OCI-LY1 (cell line): ENCODE results near the gene GRHL1.

Experiments
- CTCF ChIP-seq: fragments of 200-600 bp; sonication (generic), shearing (Covaris generic); IDR thresholded peaks from 2 replicates; pipeline ENCODE4 v1.5.1; 2017; ENCODE audit warnings: mild to moderate bottlenecking, antibody characterized with exemption, low read length, moderate library complexity, mixed read lengths
- EZH2 ChIP-seq: fragments of 200-600 bp; sonication (generic), shearing (Covaris generic); IDR thresholded peaks from 2 replicates; pipeline ENCODE4 v1.8.0; 2017; ENCODE audit warnings: borderline replicate concordance, mixed run types, mild to moderate bottlenecking, antibody characterized with exemption, low read length, moderate library complexity, mixed read lengths

DNA sequence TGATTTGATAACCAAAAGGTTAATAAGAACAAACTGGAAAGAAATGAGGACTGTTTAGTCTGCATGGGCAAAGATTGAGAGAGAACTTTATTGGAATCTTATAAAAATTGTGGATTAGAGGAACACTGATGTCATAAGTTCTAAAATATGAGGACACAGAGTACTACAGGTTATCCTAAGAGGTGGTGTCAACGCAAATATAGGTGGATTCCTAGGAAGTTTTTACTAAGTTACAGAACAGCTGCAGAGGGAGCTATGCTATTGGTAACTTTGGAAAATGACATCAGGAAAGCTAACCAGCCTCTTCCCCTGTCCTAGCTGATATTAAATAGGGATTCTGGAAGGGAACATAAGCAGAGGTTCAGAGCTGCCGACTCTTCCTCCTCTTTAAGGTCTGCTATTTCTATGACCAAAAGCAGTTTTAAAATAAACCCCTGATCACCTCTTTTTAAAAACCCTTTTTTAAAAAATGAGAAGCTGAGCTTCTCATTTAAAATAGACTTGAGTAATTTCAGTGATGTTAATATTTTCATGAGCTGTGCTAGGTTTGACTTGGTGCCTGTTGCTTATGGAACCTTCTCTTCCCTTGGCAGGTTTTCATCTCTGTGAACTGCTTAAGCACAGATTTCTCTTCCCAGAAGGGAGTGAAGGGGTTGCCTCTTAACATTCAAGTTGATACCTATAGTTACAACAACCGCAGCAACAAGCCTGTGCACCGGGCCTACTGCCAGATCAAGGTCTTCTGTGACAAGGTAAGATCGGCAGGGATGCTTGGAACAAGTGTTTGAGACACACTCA, 34.2 kb downstream of the GRHL1 start:
- TF ChIP-seq CTCF (no peak), EZH2 (no peak)
